KOPT-K1 (cell line): ENCODE data around the gene C5orf58.

Source experiments
- H3K27ac ChIP-seq: fragments of 200-600 bp; sonication (generic); 2 replicates; pipeline ENCODE4 v1.5.1; 2016; ENCODE audit warnings: antibody characterized with exemption, mild to moderate bottlenecking, low read depth, low read length; ENCODE audit not compliant: poor library complexity, severe bottlenecking
- H3K36me3 ChIP-seq: fragments of 200-600 bp; sonication (generic); 2 replicates; pipeline ENCODE4 v1.5.1; 2017; ENCODE audit warnings: antibody characterized with exemption, mild to moderate bottlenecking, low read length, moderate library complexity; ENCODE audit not compliant: insufficient read depth
- H3K9me3 ChIP-seq: fragments of 200-600 bp; sonication (generic); 2 replicates; pipeline ENCODE4 v1.5.1; 2017; ENCODE audit warnings: antibody characterized with exemption, low read length, mild to moderate bottlenecking; ENCODE audit not compliant: insufficient read depth, poor library complexity, severe bottlenecking

Gene C5orf58

DNA sequence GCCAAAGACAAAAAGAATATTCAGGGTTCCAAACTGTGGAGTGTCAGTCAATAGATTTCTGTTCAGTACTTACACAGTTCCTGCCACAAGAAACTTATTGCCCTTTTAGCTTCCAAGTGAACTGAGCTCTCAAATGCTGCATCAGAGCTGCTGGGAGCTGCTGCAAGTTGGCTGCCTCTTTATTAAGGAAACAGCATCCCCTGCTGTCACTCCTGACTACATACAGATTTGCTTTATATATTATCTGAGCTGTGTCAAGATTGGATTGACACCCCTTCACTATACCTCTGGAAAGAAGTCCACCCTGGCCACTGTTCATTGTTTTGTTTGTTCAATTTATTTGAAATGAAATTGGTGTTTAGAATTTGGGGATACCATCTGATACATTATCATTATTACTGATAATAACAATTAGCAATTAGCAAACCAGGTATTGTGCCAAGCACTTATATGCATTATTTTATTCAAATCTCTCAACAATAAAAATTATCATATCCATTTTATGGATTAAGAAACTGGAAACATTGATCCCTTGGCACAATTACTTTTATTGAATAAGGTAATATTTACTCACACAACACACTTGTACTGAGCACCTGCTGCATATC is 16.4 kb upstream of the C5orf58 start:
- Histone ChIP-seq H3K27ac (no peak overlapping the region), H3K36me3 (no peaks in the 10 kb centered on the region)

DNA sequence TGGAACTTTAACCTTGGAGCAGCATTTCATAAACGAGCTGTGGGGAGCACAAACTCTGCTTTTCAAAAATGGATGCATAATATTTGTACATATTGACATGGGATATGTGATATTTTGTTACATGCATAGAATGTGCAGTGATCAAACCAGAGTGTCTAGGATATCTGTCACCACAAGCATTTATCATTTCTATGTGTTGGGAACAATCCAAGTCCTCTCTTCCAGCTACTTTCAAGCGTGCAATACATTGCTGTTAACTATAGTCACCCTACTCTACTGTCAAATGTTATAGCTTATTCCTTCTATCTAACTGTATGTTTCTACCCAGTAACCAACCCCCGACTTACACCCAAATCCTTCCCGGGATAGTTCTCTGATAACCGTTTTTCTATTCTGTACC is 15.0 kb upstream of the C5orf58 start:
- Histone ChIP-seq H3K36me3 (no peaks in the 10 kb centered on the region), H3K27ac (no peak overlapping the region), H3K9me3 (no peaks in the 10 kb centered on the region)

More for the DNA sequence above, 16.4 kb upstream of the C5orf58 start:
- no peaks in the 10 kb centered on the region for H3K9me3 ChIP-seq

DNA sequence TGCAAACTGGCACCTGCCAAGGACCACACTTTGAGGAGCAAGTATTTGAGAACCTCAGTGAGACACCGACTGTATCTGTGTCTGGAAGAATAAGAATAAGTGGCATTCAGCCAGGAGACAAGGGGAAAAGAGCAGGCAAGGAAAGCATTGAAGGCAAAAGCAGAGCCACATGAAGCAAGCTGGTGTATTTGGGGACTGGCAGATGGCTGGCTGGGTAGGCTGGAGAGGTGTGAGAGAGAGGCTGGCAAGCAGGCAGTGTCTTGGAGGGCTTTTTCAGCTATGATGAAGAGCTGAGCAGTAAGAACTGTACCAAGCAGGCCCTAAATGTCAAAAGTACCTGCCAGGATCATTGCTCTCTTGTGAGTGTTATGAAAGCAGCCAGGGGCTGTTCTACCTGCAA is 14.1 kb upstream of the C5orf58 start:
- no peaks in the 10 kb centered on the region for H3K36me3 ChIP-seq
- no peak overlapping the region for H3K27ac ChIP-seq
- H3K9me3 ChIP-seq = no peaks in the 10 kb centered on the region

DNA sequence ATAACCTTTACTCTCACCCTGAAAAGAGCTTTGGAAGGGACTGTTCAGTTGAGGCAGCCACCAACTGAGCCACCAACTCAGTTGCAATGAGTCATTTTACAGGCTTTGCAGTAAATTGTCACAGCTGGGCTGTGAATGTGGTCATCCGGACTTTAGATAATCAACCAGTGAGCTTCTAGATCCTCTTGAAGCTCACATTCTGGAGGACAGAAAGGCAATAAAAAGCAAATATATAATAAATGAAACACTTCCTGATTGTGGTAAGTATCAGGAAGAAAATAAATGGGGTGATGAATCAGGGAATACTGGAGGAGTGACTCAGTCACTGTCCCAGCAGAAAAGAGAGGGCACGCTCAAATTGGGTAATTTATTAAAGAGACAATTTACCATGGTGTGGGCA is 13.2 kb upstream of the C5orf58 start:
- no peaks in the 10 kb centered on the region for H3K36me3 ChIP-seq
- H3K27ac ChIP-seq = no peak overlapping the region
- no peaks in the 10 kb centered on the region for H3K9me3 ChIP-seq

DNA sequence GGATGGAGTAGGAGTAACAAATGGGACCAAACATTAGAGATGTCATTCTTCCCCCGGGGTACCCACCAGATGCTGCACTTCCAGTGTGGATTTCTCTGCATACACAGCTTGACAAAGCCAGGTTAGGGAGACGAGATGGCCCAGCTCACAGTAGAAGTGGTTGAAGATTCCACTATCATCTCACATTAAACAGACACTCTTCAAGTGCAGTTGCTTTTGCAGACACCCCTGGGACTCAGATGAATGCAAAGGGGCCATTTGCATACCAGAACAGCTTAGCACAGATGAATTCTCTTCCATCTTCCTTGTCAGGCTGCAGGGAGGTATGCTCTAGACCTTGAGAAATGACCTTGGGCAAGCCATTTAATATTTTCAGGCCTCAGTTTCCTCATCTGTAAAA is 12.6 kb upstream of the C5orf58 start:
- Histone ChIP-seq H3K9me3 (no peaks in the 10 kb centered on the region), H3K36me3 (no peaks in the 10 kb centered on the region), H3K27ac (no peak overlapping the region)

DNA sequence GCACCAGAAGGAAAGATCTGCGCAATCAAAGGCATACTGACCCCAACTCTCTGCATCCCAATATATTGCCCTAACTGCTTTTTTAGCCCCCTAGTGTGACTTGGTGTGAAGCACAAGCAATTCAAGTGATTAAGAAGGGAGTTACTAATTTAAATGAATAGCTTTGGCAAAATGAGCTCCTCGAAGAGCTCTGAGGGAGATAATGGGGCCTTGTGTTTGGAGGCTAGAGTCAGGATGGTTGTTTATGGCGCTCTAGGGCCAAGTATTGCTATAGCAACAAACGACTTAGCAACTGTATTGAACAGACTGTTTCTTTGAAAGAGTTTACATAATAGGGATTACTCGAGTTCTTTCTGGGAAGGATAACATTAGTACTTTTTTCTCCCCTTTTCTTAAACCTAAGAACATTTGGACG is 11.5 kb upstream of the C5orf58 start:
- Histone ChIP-seq H3K27ac (no peak overlapping the region), H3K9me3 (no peaks in the 10 kb centered on the region)

DNA sequence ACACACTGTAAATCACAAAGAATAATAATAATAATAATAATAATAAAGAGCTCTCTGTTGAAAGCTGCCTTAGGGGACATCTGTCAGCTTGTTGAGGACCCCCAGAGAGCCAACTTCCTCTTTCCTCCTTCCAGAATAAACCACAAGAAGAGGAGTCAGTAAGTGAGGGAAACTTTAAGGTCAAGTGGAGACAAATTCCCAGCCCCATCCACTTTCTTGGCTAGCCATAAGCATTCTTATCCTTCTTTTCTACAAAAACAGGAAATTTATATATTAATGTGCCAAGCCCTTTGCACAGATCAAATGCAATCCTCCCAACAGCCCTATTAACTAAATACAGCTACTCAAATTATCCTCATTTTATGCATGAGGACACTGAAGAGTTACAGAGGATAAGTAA is 9.4 kb upstream of the C5orf58 start:
- no peaks in the 10 kb centered on the region for H3K36me3 ChIP-seq
- H3K27ac ChIP-seq = no peak overlapping the region
- no peaks in the 10 kb centered on the region for H3K9me3 ChIP-seq

More for the DNA sequence above, 11.5 kb upstream of the C5orf58 start:
- H3K36me3 ChIP-seq = no peaks in the 10 kb centered on the region

DNA sequence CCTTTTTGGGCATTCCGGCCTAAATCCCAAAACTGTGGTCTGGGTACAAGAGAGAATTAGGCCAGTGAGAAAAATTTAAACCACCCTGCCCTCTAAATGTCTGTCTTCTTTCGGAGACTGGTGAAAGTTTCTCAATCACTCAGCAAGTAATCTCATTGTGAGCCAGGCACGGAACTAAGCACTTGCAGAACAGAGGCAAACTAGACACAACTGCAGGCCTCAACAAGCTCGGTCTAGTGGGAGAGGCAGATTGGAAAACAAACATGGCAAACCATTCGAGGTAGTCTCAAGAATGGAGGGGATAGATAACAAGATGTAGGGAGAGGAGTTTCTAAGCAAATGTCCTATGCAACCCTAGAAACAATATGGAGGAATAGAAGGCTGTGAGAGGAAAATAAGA is 8.9 kb upstream of the C5orf58 start:
- no peak overlapping the region for H3K27ac ChIP-seq
- H3K9me3 ChIP-seq = no peaks in the 10 kb centered on the region
- H3K36me3 ChIP-seq = no peaks in the 10 kb centered on the region

DNA sequence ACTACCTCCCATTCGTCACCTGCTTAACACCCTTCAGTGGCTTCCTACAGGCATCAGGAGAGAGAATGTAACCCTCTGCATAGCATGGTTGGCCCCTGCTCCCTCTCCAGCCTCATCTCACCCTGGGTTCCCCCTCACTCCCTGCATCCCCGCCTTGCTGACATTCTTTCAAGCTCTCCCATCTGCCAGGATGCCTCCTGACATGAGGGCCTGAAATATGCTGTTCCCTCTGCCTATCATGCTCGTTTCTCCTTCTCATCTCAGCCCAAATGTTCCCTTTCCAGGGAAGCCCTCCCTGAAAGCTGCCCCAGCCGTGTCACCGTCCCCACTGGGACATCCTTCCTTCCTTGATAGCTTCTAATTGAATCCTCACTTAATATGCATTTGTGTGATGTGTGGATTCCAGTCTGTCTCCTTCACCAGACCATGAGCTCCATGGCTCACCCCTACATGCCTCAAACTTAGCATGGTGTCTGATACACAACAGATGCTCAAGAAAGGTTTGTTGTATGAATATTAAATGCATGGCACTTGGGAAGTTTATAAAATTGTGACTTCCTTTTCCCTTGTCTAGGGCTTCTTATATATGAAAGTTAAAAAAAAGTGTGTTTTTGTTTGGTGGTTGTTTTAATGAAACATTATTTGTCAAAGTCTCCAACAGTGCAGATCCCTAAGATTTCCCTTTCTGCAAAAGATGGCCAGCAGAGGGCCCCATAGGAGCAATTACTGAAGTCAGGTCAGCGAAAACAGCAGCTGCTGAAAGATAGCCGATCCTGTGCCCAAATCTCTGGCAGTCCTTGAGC is 7.3 kb upstream of the C5orf58 start:
- no peaks in the 10 kb centered on the region for H3K36me3 ChIP-seq
- H3K27ac ChIP-seq = no peak overlapping the region
- H3K9me3 ChIP-seq = no peaks in the 10 kb centered on the region

DNA sequence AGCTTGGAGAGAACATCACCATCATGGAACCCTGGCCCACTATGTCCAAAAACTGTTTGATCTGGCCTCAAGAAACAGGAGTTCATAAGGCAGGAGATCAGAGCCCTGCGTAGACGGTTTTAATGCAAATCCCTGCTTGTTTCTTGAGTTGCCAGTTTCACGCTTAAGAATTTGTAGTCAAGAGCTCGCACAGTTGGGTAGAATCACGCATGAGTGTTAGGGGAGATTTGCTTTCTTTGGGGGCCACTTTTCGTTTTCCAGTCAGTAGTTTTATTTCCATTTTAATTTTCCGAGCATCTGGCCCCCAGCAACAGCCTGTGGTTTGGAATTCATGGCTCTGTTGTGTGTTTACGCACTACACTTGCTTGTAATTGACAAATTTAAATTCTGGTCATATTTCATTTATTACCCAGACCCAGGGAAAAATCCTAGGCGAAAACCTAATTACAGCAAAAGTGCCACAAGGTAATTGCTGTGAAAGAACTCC is 6.6 kb upstream of the C5orf58 start:
- Histone ChIP-seq H3K27ac (no peak overlapping the region), H3K9me3 (no peaks in the 10 kb centered on the region), H3K36me3 (no peaks in the 10 kb centered on the region)

DNA sequence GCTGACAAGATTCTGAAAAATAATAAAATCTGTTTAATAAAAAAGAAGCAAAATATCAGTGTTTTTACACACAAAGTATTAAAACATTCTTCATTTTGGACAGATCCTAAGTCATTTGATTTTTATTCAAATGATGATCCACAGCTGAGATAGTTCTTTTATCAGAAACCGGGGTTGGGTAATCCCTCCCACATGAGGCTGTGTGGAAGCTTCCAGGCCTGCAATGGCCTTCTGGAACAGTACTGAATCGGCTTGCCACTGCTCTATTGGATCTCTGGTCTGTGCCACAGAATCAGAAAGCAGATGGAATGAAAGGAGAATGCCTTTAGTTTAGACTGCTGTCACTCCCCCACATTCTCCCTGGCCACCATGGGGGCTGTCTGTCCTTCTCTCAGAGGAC is 6.1 kb upstream of the C5orf58 start:
- Histone ChIP-seq H3K9me3 (no peaks in the 10 kb centered on the region), H3K36me3 (no peaks in the 10 kb centered on the region), H3K27ac (no peak overlapping the region)

DNA sequence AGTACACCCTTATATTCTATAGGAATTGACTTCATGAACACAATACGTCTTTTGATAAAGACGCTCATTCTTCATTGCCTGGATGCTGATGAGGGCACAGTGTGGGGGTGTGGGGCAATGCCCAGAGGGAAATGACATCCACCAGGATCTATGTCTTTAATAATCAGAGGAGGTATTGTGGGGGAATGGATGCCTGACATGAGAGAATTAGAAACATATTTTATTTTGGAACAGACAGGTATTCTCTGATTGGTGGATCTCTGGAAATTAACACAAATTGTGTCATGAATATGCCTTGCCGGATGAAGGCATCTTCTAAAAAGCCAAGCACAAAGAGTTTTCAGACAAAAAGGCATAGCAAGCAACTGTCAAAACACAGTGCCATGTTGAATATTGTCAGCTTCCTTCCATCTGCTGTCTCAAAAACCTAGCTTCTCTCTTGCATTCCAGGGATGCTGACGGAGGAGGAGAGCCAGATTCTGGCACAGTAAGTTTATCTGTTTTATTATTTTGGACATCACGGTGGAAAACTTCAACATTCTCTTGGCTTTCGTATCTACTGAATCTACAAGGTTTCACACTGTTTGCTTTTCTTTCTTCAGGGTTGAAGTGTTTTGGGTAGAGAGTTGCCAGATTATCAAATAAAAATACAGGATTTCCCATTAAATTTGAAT is 3.9 kb upstream of the C5orf58 start:
- H3K27ac ChIP-seq = no peak overlapping the region
- H3K36me3 ChIP-seq = no peaks in the 10 kb centered on the region
- H3K9me3 ChIP-seq = no peaks in the 10 kb centered on the region

DNA sequence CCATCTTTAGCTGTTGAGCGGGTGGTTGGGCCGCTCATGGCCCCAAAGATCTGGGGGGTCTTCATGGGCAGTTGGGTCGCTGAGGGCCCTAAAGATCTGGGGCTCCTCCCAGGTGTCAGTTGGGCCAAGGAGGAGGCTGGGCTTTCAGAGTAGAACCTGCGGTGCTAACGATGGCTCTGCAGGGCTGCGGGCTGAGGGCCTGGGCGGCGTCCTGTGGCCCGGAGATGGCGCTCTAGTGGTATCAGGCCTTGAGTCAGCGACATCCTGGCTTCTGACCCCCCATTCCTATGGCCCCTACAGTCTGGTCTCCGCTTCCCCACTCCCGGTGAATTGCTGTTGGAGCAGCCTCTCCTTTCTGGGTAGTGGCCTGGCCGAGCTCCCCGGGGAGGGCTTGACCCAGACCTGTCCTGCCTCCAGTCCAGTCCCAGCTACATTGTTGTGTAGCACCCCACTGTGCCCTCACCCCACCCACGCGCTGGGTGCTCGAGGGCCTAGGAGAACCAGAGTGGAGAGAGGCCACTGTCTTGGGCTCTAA is 640 bp downstream of the C5orf58 start:
- no peak overlapping the region for H3K27ac ChIP-seq
- H3K36me3 ChIP-seq = no peaks in the 10 kb centered on the region; the same call in 1 of the 2 replicates
- H3K9me3 ChIP-seq = no peaks in the 10 kb centered on the region

DNA sequence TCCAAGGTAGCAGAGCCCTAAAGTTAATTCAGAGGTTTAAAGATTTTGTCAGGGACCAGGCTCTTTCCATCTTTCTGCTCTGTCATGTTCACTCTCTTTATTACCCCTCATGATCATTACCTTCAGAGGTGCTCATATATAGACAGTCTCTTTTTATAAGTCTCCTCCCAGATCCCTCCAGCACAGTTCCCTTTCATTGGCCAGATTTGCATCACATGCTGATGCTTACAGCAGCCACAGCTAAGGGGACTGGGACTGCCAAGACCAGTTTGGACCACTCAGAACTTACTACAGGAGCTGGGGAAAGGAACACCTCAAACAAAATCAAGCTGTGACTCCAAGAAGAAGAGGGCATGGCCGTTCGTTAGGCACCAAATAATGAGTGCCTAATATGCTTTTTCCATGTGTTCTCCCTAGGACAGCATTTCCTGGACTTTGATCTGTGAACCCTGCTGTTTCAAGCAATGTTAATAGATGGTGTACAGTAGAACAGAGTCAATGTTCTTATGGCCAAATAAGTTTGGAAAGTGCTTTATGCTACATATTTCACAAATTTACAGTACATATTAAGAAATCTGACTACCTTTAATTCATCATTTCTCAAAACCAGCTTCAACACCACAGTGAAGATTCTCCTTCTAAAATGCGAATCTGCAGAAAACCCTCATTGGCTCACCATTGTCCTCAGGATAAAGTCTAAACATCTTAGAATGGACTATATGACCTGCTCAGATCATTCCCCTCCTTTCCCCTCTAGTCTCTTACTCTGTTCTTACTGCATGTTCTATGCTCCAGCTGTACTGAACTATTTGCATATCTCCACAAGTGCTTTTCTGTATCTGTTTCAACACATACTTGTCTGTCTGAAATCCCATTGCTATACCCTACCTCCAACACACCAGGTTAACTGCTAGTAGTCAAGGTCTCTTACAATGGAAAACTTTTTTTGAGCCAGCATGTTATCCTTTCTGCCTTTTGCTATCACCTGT is 3.4 kb downstream of the C5orf58 start:
- Histone ChIP-seq H3K9me3 (no peaks in the 10 kb centered on the region), H3K36me3 (no peaks in the 10 kb centered on the region; the same call in 1 of the 2 replicates), H3K27ac (no peak overlapping the region)
